GM12892 (cell line): Measurements from ENCODE around the gene CDKL2.

ENCODE experiments used
- POLR2A ChIP-seq: IDR thresholded peaks from 2 replicates; pipeline ENCODE4 v1.6.1; 2011; ENCODE audit warnings: low read depth, low read length, control low read depth
- POLR2AphosphoS5 ChIP-seq: IDR thresholded peaks from 2 replicates; pipeline ENCODE4 v1.6.1; 2011; ENCODE audit warnings: low read depth, low read length, control low read depth
- TAF1 ChIP-seq: IDR thresholded peaks from 2 replicates; pipeline ENCODE4 v1.6.1; 2011; ENCODE audit warnings: low read depth, mild to moderate bottlenecking, control low read depth, low read length, borderline replicate concordance

- TF ChIP-seq POLR2A (no peak), POLR2AphosphoS5 (no peak), TAF1 (no peak)
These were observed 7.3 kb downstream of the CDKL2 start for GRCh38 chr4:75623026-75623425.
